HG03457 (cell line): ENCODE data around the gene SERP2.

Experiments
- ATAC-seq: cut with Tn5 transposase; IDR thresholded peaks from one replicate; pipeline ENCODE4 v1.9.1; 2021; ENCODE audit warnings: moderate number of reproducible peaks; ENCODE audit not compliant: unreplicated experiment

SERP2 gene

GRCh38 chr13:44409595-44409994, 36.0 kb downstream of the SERP2 start:
- ATAC-seq = no peak

GRCh38 chr13:44410328-44410859, 36.8 kb downstream of the SERP2 start:
- no peak for ATAC-seq

- ATAC-seq = no peak
Measured at GRCh38 chr13:44411841-44412240, 38.2 kb downstream of the SERP2 start.

GRCh38 chr13:44412346-44412935, 38.8 kb downstream of the SERP2 start:
- no peak for ATAC-seq

GRCh38 chr13:44413095-44413494, 39.5 kb downstream of the SERP2 start:
- no peak for ATAC-seq

GRCh38 chr13:44414716-44415115, 41.1 kb downstream of the SERP2 start:
- ATAC-seq = no peak

- no peak for ATAC-seq
Measured at GRCh38 chr13:44415815-44416214, 42.2 kb downstream of the SERP2 start.

GRCh38 chr13:44416301-44416700, 42.7 kb downstream of the SERP2 start:
- ATAC-seq = no peak

- ATAC-seq = no peak
Measured at GRCh38 chr13:44416744-44417143, 43.1 kb downstream of the SERP2 start.

- no peak for ATAC-seq
Measured at GRCh38 chr13:44417446-44417845, 43.8 kb downstream of the SERP2 start.

GRCh38 chr13:44417876-44418275, 44.3 kb downstream of the SERP2 start:
- ATAC-seq = no peak

- no peak for ATAC-seq
Measured at GRCh38 chr13:44420376-44421220, 47.0 kb downstream of the SERP2 start.

GRCh38 chr13:44421853-44422525, 48.4 kb downstream of the SERP2 start:
- ATAC-seq = no peak

- ATAC-seq = no peak
Measured at GRCh38 chr13:44422755-44423643, 49.4 kb downstream of the SERP2 start.

GRCh38 chr13:44423824-44424223, 50.2 kb downstream of the SERP2 start:
- no peak for ATAC-seq

- ATAC-seq = no peak
Measured at GRCh38 chr13:44425041-44425814, 51.6 kb downstream of the SERP2 start.

- no peak for ATAC-seq
Measured at GRCh38 chr13:44425815-44426078, 52.1 kb downstream of the SERP2 start.

- ATAC-seq = no peak
Measured at GRCh38 chr13:44426461-44426860, 52.8 kb downstream of the SERP2 start.

GRCh38 chr13:44429311-44429710, 55.7 kb downstream of the SERP2 start:
- ATAC-seq = no peak

- no peak for ATAC-seq
Measured at GRCh38 chr13:44431150-44431549, 57.5 kb downstream of the SERP2 start.
